Measurements from ENCODE around the gene HIPK2.

Gene HIPK2

DNA sequence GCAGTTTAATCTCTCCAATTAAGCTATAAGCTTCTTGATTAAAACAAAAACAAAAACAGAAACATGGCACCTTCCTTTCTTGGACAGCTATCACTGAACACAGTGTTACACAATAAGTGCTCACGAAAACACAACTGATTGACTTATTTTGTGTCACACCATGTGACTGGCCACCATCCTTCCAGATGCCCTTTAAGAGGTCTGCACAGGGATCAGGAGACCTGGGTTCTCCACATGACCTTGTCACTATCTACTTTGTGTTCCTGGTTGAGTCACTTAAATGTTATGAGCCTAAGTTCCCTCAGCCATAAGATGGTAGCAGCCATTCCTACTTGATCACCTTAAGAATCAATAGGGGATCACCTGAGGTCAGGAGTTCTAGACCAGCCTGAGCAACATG, 120.1 kb downstream of the HIPK2 start:
- H3K9ac ChIP-seq (ENCODE audit: low read depth, low read length), result no peak overlapping the region
- ATAC-seq (ENCODE audit: insufficient read depth, low read depth), result no peak
- H2AFZ ChIP-seq (ENCODE audit: low read depth, low read length), result no peak overlapping the region
- no peak for DNase-seq
- no peak overlapping the region for H3K27ac ChIP-seq (ENCODE audit: low read length)
- H3K9me3 ChIP-seq (ENCODE audit: insufficient read depth, low read length, severe bottlenecking), result no peaks in the 10 kb centered on the region
- H3K36me3 ChIP-seq (ENCODE audit: insufficient read depth, low read length), result no peaks in the 10 kb centered on the region
- TF ChIP-seq, protein P1, sequence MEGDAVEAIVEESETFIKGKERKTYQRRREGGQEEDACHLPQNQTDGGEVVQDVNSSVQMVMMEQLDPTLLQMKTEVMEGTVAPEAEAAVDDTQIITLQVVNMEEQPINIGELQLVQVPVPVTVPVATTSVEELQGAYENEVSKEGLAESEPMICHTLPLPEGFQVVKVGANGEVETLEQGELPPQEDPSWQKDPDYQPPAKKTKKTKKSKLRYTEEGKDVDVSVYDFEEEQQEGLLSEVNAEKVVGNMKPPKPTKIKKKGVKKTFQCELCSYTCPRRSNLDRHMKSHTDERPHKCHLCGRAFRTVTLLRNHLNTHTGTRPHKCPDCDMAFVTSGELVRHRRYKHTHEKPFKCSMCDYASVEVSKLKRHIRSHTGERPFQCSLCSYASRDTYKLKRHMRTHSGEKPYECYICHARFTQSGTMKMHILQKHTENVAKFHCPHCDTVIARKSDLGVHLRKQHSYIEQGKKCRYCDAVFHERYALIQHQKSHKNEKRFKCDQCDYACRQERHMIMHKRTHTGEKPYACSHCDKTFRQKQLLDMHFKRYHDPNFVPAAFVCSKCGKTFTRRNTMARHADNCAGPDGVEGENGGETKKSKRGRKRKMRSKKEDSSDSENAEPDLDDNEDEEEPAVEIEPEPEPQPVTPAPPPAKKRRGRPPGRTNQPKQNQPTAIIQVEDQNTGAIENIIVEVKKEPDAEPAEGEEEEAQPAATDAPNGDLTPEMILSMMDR (IDR thresholded peaks at IDR 0.05; ENCODE audit: borderline replicate concordance, extremely low read depth, low read length, poor library complexity, severe bottlenecking), result no peak
- no peak for TF ChIP-seq EZH2 (IDR thresholded peaks at IDR 0.05; ENCODE audit: borderline replicate concordance, low read depth, low read length, severe bottlenecking)
- no peak overlapping the region for H3K4me3 ChIP-seq (ENCODE audit: low read depth in 1 of 2, low read length in 2 of 2)
- H3K4me1 ChIP-seq (ENCODE audit: insufficient read depth, low read length), result no peaks in the 10 kb centered on the region
- no peaks in the 10 kb centered on the region for H4K20me1 ChIP-seq (ENCODE audit: insufficient read depth, low read length)
- no peaks in the 10 kb centered on the region for H3K79me2 ChIP-seq (ENCODE audit: insufficient read depth, low read length)
- H3K27me3 ChIP-seq (ENCODE audit: insufficient read depth, low read length, poor library complexity), result no peaks in the 10 kb centered on the region
- no peak overlapping the region for H3K4me2 ChIP-seq (ENCODE audit: insufficient read depth, low read length)

DNA sequence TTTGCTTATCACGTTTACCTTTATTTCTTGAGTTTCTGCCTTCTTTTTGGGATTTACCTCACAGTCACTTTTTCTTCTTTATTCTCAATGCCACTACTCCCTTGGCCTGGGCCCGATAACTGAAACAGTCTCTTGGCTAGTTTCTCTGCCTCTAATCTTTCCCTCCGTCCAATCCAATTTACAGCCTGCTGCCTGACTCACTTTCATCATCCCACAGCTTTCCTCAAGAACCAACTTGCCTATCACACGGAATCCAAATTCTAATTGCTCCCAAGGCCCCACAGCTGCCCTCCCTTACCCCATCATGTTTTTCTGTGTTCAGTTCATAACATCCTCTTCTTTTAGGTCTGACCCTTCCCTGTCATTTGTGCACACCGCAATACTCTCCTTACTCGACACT, 121.4 kb downstream of the HIPK2 start:
- Histone ChIP-seq H3K9me3 (ENCODE audit: insufficient read depth, low read length, severe bottlenecking) (no peaks in the 10 kb centered on the region), H3K36me3 (ENCODE audit: insufficient read depth, low read length) (no peaks in the 10 kb centered on the region), H3K79me2 (ENCODE audit: insufficient read depth, low read length) (no peaks in the 10 kb centered on the region), H3K9ac (ENCODE audit: low read depth, low read length) (no peak overlapping the region), H3K27ac (ENCODE audit: low read length) (no peak overlapping the region), H3K4me3 (ENCODE audit: low read depth in 1 of 2, low read length in 2 of 2) (no peak overlapping the region), H4K20me1 (ENCODE audit: insufficient read depth, low read length) (no peaks in the 10 kb centered on the region), H3K27me3 (ENCODE audit: insufficient read depth, low read length, poor library complexity) (no peaks in the 10 kb centered on the region), H2AFZ (ENCODE audit: low read depth, low read length) (no peak overlapping the region), H3K4me1 (ENCODE audit: insufficient read depth, low read length) (no peaks in the 10 kb centered on the region), H3K4me2 (ENCODE audit: insufficient read depth, low read length) (no peak overlapping the region)
- DNase-seq, result no peak
- TF ChIP-seq EZH2 (IDR thresholded peaks at IDR 0.05; ENCODE audit: borderline replicate concordance, low read depth, low read length, severe bottlenecking), result no peak
- TF ChIP-seq, protein P1 (IDR thresholded peaks at IDR 0.05; ENCODE audit: borderline replicate concordance, extremely low read depth, low read length, poor library complexity, severe bottlenecking), result no peak
- no peak for ATAC-seq (ENCODE audit: insufficient read depth, low read depth)

DNA sequence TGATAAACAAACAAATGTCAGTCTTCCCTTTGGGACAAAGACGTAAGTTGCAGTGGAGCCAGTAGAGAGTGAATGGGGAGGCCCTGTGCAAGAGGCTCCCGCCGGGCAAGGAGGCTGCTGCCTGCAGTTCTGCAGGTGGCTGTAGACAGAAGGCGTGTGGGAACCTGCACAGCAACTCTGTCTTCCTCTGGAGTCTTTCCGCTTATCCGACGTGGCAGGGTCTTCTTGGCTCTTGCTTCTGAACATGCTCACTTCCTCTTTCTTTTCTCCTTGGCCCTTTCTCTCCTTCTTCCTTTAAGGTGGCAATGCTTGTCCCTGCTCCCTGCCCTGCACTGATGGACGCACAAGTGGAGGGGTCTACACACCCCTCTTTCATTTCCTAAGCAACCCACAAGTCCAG, 122.5 kb downstream of the HIPK2 start:
- Histone ChIP-seq H3K27me3 (ENCODE audit: insufficient read depth, low read length, poor library complexity) (no peaks in the 10 kb centered on the region), H3K4me3 (ENCODE audit: low read depth in 1 of 2, low read length in 2 of 2) (no peak overlapping the region), H3K9ac (ENCODE audit: low read depth, low read length) (no peak overlapping the region), H3K4me2 (ENCODE audit: insufficient read depth, low read length) (no peak overlapping the region), H3K4me1 (ENCODE audit: insufficient read depth, low read length) (no peaks in the 10 kb centered on the region), H2AFZ (ENCODE audit: low read depth, low read length) (no peak overlapping the region), H4K20me1 (ENCODE audit: insufficient read depth, low read length) (no peaks in the 10 kb centered on the region), H3K9me3 (ENCODE audit: insufficient read depth, low read length, severe bottlenecking) (no peaks in the 10 kb centered on the region), H3K36me3 (ENCODE audit: insufficient read depth, low read length) (no peaks in the 10 kb centered on the region), H3K27ac (ENCODE audit: low read length) (no peak overlapping the region), H3K79me2 (ENCODE audit: insufficient read depth, low read length) (no peaks in the 10 kb centered on the region)
- ATAC-seq (ENCODE audit: insufficient read depth, low read depth), result no peak
- TF ChIP-seq, protein P1 (IDR thresholded peaks at IDR 0.05; ENCODE audit: borderline replicate concordance, extremely low read depth, low read length, poor library complexity, severe bottlenecking), result no peak
- no peak for TF ChIP-seq EZH2 (IDR thresholded peaks at IDR 0.05; ENCODE audit: borderline replicate concordance, low read depth, low read length, severe bottlenecking)
- DNase-seq, result no peak

Measured in DND-41 (cell line).